Subcutaneous abdominal adipose tissue (tissue), 5 donors: Measurements from ENCODE around the gene POLR3E.

Experiments used
- H3K27ac ChIP-seq: one replicate; pipeline ENCODE4 v1.7.0; 2013; ENCODE audit warnings: low read depth, mild to moderate bottlenecking, inconsistent platforms, low read length, moderate library complexity
- H3K27me3 ChIP-seq, 5 donors: one replicate each; pipeline ENCODE4 v1.7.0; 2013; ENCODE audit warnings: low read length in 5 of 5, inconsistent platforms in 1 of 5; ENCODE audit not compliant: control insufficient read depth in 5 of 5, insufficient read depth in 4 of 5
- H3K36me3 ChIP-seq, 5 donors: one replicate each; pipeline ENCODE4 v1.7.0; 2013; ENCODE audit warnings: low read length in 5 of 5; ENCODE audit not compliant: control insufficient read depth in 5 of 5, insufficient read depth in 5 of 5
- H3K4me1 ChIP-seq, 5 donors: one replicate each; pipeline ENCODE4 v1.7.0; 2013; ENCODE audit warnings: low read length in 5 of 5, mild to moderate bottlenecking in 3 of 5, moderate library complexity in 1 of 5; ENCODE audit not compliant: control insufficient read depth in 5 of 5, insufficient read depth in 5 of 5
- H3K4me3 ChIP-seq, 5 donors: one replicate each; pipeline ENCODE4 v1.7.0; 2013; ENCODE audit warnings: low read length in 5 of 5, low read depth in 1 of 5
- H3K9ac ChIP-seq, 5 donors: one replicate each; pipeline ENCODE4 v1.7.0; 2013; ENCODE audit warnings: low read length in 5 of 5, mild to moderate bottlenecking in 4 of 5, moderate library complexity in 3 of 5
- H3K9me3 ChIP-seq, 5 donors: one replicate each; pipeline ENCODE4 v1.7.0; 2013; ENCODE audit warnings: low read length in 5 of 5; ENCODE audit not compliant: control insufficient read depth in 5 of 5
- donor health status: healthy.
- donor health status: healthy.
- donor health status: healthy.
- donor health status: healthy.
- donor health status: healthy.

POLR3E gene

GRCh38 chr16:22380529-22380928 is 83.3 kb downstream of the POLR3E start:
- Histone ChIP-seq H3K27ac (no peak overlapping the region), H3K36me3 (peaks cover 0 to 3% (median 0%) of the 10 kb centered on the region in 5 donors), H3K27me3 (no peaks in the 10 kb centered on the region), H3K4me1 (peaks cover 0 to 16% (median 12%) of the 10 kb centered on the region in 5 donors), H3K9ac (no peak overlapping the region), H3K4me3 (no peak overlapping the region), H3K9me3 (no peaks in the 10 kb centered on the region)

GRCh38 chr16:22381392-22381791 is 84.2 kb downstream of the POLR3E start:
- Histone ChIP-seq H3K4me1 (peaks cover 0 to 13% (median 8%) of the 10 kb centered on the region in 5 donors), H3K4me3 (no peak overlapping the region), H3K9ac (no peak overlapping the region), H3K36me3 (peaks cover 0 to 3% (median 0%) of the 10 kb centered on the region in 5 donors), H3K27ac (no peak overlapping the region), H3K9me3 (no peaks in the 10 kb centered on the region), H3K27me3 (no peaks in the 10 kb centered on the region)

- Histone ChIP-seq H3K36me3 (peaks cover 0 to 3% (median 0%) of the 10 kb centered on the region in 5 donors), H3K27me3 (no peaks in the 10 kb centered on the region)
These were observed 86.6 kb downstream of the POLR3E start for GRCh38 chr16:22383827-22384226.

More at GRCh38 chr16:22383827-22384226, 86.6 kb downstream of the POLR3E start:
- no peak overlapping the region for H3K4me3 ChIP-seq
- H3K4me1 ChIP-seq: peaks cover 0 to 18% (median 13%) of the 10 kb centered on the region in 5 donors
- no peaks in the 10 kb centered on the region for H3K9me3 ChIP-seq
- H3K27ac ChIP-seq: no peak overlapping the region
- no peak overlapping the region for H3K9ac ChIP-seq
